ENCODE results near the gene ADIPOQ.
"Not testable (repeated sequence)": the region's sequence is repeated elsewhere in the genome, so short reads cannot be mapped to it uniquely, and the experiment has no call there.

The ADIPOQ gene

GRCh38 chr3:186888569-186888968, 46.1 kb downstream of the ADIPOQ start:
- H2BK15ac ChIP-seq (replicated peaks; ENCODE audit: low read depth) = no peak overlapping the region
- H3K79me1 ChIP-seq (ENCODE audit: low read length) = no peaks in the 10 kb centered on the region
- H3K36me3 ChIP-seq (ENCODE audit: control insufficient read depth, insufficient read depth, low read length) = no peaks in the 10 kb centered on the region
- no peak overlapping the region for H2BK5ac ChIP-seq (ENCODE audit: low read length)
- H3K79me2 ChIP-seq (ENCODE audit: control insufficient read depth, insufficient read depth, low read length) = no peaks in the 10 kb centered on the region
- H3K4ac ChIP-seq (ENCODE audit: low read depth, low read length) = no peak overlapping the region
- no peak overlapping the region for H3K4me2 ChIP-seq (ENCODE audit: low read length)
- no peak overlapping the region for H2AK5ac ChIP-seq (ENCODE audit: low read length)
- H3K18ac ChIP-seq (ENCODE audit: low read length) = peak overlapping the region; percentile 68
- peak overlapping the region; percentile 10 for H3K56ac ChIP-seq (ENCODE audit: low read length)
- no peak overlapping the region for H3K9ac ChIP-seq (ENCODE audit: low read length)
- no peak overlapping the region for H3K23ac ChIP-seq (ENCODE audit: low read length)
- no peak overlapping the region for H2BK120ac ChIP-seq (ENCODE audit: low read depth, low read length)
- no CpG with 5 or more reads among the region's 6 CpGs for WGBS (ENCODE audit: extremely low coverage, insufficient coverage, low lambda C conversion rate)
- H3K4me3 ChIP-seq (ENCODE audit: low read length) = no peak overlapping the region
- no peak overlapping the region for H4K8ac ChIP-seq (ENCODE audit: low read depth, low read length)
- no peak overlapping the region for H4K5ac ChIP-seq (ENCODE audit: low read length)
- no peak for DNase-seq
- H3K27ac ChIP-seq (ENCODE audit: low read depth, low read length) = no peak overlapping the region
- no peaks in the 10 kb centered on the region for H3K27me3 ChIP-seq (ENCODE audit: insufficient read depth, low read length, poor library complexity)
- H3K4me1 ChIP-seq (ENCODE audit: control insufficient read depth, low read depth, low read length) = peaks cover 7% of the 10 kb centered on the region

- not testable (repeated sequence) for H3K27me3 ChIP-seq (ENCODE audit: insufficient read depth, low read length, poor library complexity); H2AK5ac ChIP-seq (ENCODE audit: low read length); H3K23ac ChIP-seq (ENCODE audit: low read length); H3K4me1 ChIP-seq (ENCODE audit: control insufficient read depth, low read depth, low read length); DNase-seq; H4K5ac ChIP-seq (ENCODE audit: low read length); H3K27ac ChIP-seq (ENCODE audit: low read depth, low read length); H3K18ac ChIP-seq (ENCODE audit: low read length); H2BK120ac ChIP-seq (ENCODE audit: low read depth, low read length); H3K4me3 ChIP-seq (ENCODE audit: low read length); H3K4me2 ChIP-seq (ENCODE audit: low read length); H2BK5ac ChIP-seq (ENCODE audit: low read length); H3K79me1 ChIP-seq (ENCODE audit: low read length); H3K9ac ChIP-seq (ENCODE audit: low read length); H2BK15ac ChIP-seq (replicated peaks; ENCODE audit: low read depth); H3K4ac ChIP-seq (ENCODE audit: low read depth, low read length); H3K79me2 ChIP-seq (ENCODE audit: control insufficient read depth, insufficient read depth, low read length); H3K56ac ChIP-seq (ENCODE audit: low read length); H3K36me3 ChIP-seq (ENCODE audit: control insufficient read depth, insufficient read depth, low read length); H4K8ac ChIP-seq (ENCODE audit: low read depth, low read length)
- WGBS (ENCODE audit: extremely low coverage, insufficient coverage, low lambda C conversion rate) = no CpG with 5 or more reads among the region's 4 CpGs
These were observed 47.2 kb downstream of the ADIPOQ start for GRCh38 chr3:186889698-186890097.

- H3K27me3 ChIP-seq (ENCODE audit: insufficient read depth, low read length, poor library complexity) = no peaks in the 10 kb centered on the region
These were observed 48.4 kb downstream of the ADIPOQ start for GRCh38 chr3:186890911-186891310.

GRCh38 chr3:186893071-186893470, 50.6 kb downstream of the ADIPOQ start:
- H3K27ac ChIP-seq (ENCODE audit: low read depth, low read length); H3K23ac ChIP-seq (ENCODE audit: low read length); H3K4me1 ChIP-seq (ENCODE audit: control insufficient read depth, low read depth, low read length); H3K79me1 ChIP-seq (ENCODE audit: low read length); H3K36me3 ChIP-seq (ENCODE audit: control insufficient read depth, insufficient read depth, low read length); H2AK5ac ChIP-seq (ENCODE audit: low read length); H3K18ac ChIP-seq (ENCODE audit: low read length); H3K4me2 ChIP-seq (ENCODE audit: low read length); H3K56ac ChIP-seq (ENCODE audit: low read length); DNase-seq; H2BK15ac ChIP-seq (replicated peaks; ENCODE audit: low read depth); H2BK120ac ChIP-seq (ENCODE audit: low read depth, low read length); H4K5ac ChIP-seq (ENCODE audit: low read length); H3K4me3 ChIP-seq (ENCODE audit: low read length); H3K9ac ChIP-seq (ENCODE audit: low read length); H4K8ac ChIP-seq (ENCODE audit: low read depth, low read length); H3K4ac ChIP-seq (ENCODE audit: low read depth, low read length); H3K27me3 ChIP-seq (ENCODE audit: insufficient read depth, low read length, poor library complexity); H3K79me2 ChIP-seq (ENCODE audit: control insufficient read depth, insufficient read depth, low read length); H2BK5ac ChIP-seq (ENCODE audit: low read length): not testable (repeated sequence)
- no CpG with 5 or more reads among the region's 2 CpGs for WGBS (ENCODE audit: extremely low coverage, insufficient coverage, low lambda C conversion rate)

More at GRCh38 chr3:186890911-186891310, 48.4 kb downstream of the ADIPOQ start:
- Histone ChIP-seq H4K5ac (ENCODE audit: low read length) (no peak overlapping the region), H4K8ac (ENCODE audit: low read depth, low read length) (no peak overlapping the region), H3K18ac (ENCODE audit: low read length) (no peak overlapping the region), H3K23ac (ENCODE audit: low read length) (no peak overlapping the region), H3K79me2 (ENCODE audit: control insufficient read depth, insufficient read depth, low read length) (no peaks in the 10 kb centered on the region), H3K56ac (ENCODE audit: low read length) (no peak overlapping the region), H3K79me1 (ENCODE audit: low read length) (no peaks in the 10 kb centered on the region), H2BK5ac (ENCODE audit: low read length) (no peak overlapping the region), H3K4me3 (ENCODE audit: low read length) (no peak overlapping the region), H2BK120ac (ENCODE audit: low read depth, low read length) (no peak overlapping the region), H3K27ac (ENCODE audit: low read depth, low read length) (no peak overlapping the region), H3K36me3 (ENCODE audit: control insufficient read depth, insufficient read depth, low read length) (no peaks in the 10 kb centered on the region), H3K4me2 (ENCODE audit: low read length) (no peak overlapping the region), H3K9ac (ENCODE audit: low read length) (no peak overlapping the region), H2AK5ac (ENCODE audit: low read length) (no peak overlapping the region), H3K4me1 (ENCODE audit: control insufficient read depth, low read depth, low read length) (peaks cover 7% of the 10 kb centered on the region), H3K4ac (ENCODE audit: low read depth, low read length) (no peak overlapping the region), H2BK15ac (replicated peaks; ENCODE audit: low read depth) (no peak overlapping the region)
- no peak for DNase-seq

- H3K27me3 ChIP-seq (ENCODE audit: insufficient read depth, low read length, poor library complexity) = no peaks in the 10 kb centered on the region
- H2BK120ac ChIP-seq (ENCODE audit: low read depth, low read length) = no peak overlapping the region
- no peak overlapping the region for H3K18ac ChIP-seq (ENCODE audit: low read length)
- no CpG with 5 or more reads among the region's 5 CpGs for WGBS (ENCODE audit: extremely low coverage, insufficient coverage, low lambda C conversion rate)
- H3K4ac ChIP-seq (ENCODE audit: low read depth, low read length) = no peak overlapping the region
- no peak overlapping the region for H3K4me3 ChIP-seq (ENCODE audit: low read length)
- no peaks in the 10 kb centered on the region for H3K36me3 ChIP-seq (ENCODE audit: control insufficient read depth, insufficient read depth, low read length)
- no peaks in the 10 kb centered on the region for H3K79me1 ChIP-seq (ENCODE audit: low read length)
- H2AK5ac ChIP-seq (ENCODE audit: low read length) = no peak overlapping the region
- H2BK15ac ChIP-seq (replicated peaks; ENCODE audit: low read depth) = no peak overlapping the region
- H4K5ac ChIP-seq (ENCODE audit: low read length) = no peak overlapping the region
- no peaks in the 10 kb centered on the region for H3K4me1 ChIP-seq (ENCODE audit: control insufficient read depth, low read depth, low read length)
- H3K23ac ChIP-seq (ENCODE audit: low read length) = no peak overlapping the region
- H3K27ac ChIP-seq (ENCODE audit: low read depth, low read length) = no peak overlapping the region
- H4K8ac ChIP-seq (ENCODE audit: low read depth, low read length) = no peak overlapping the region
- no peak for DNase-seq
- no peaks in the 10 kb centered on the region for H3K79me2 ChIP-seq (ENCODE audit: control insufficient read depth, insufficient read depth, low read length)
- no peak overlapping the region for H3K56ac ChIP-seq (ENCODE audit: low read length)
- H2BK5ac ChIP-seq (ENCODE audit: low read length) = no peak overlapping the region
- H3K4me2 ChIP-seq (ENCODE audit: low read length) = no peak overlapping the region
- no peak overlapping the region for H3K9ac ChIP-seq (ENCODE audit: low read length)
These were observed 52.9 kb downstream of the ADIPOQ start for GRCh38 chr3:186895406-186895805.

- Histone ChIP-seq H3K27me3 (ENCODE audit: insufficient read depth, low read length, poor library complexity) (no peaks in the 10 kb centered on the region), H3K79me1 (ENCODE audit: low read length) (no peaks in the 10 kb centered on the region), H4K8ac (ENCODE audit: low read depth, low read length) (no peak overlapping the region), H3K23ac (ENCODE audit: low read length) (no peak overlapping the region), H3K36me3 (ENCODE audit: control insufficient read depth, insufficient read depth, low read length) (no peaks in the 10 kb centered on the region), H3K79me2 (ENCODE audit: control insufficient read depth, insufficient read depth, low read length) (no peaks in the 10 kb centered on the region), H3K4me3 (ENCODE audit: low read length) (no peak overlapping the region), H2BK120ac (ENCODE audit: low read depth, low read length) (no peak overlapping the region), H3K4me2 (ENCODE audit: low read length) (no peak overlapping the region), H2BK5ac (ENCODE audit: low read length) (no peak overlapping the region), H4K5ac (ENCODE audit: low read length) (no peak overlapping the region), H3K18ac (ENCODE audit: low read length) (no peak overlapping the region), H3K56ac (ENCODE audit: low read length) (no peak overlapping the region), H3K27ac (ENCODE audit: low read depth, low read length) (no peak overlapping the region), H2BK15ac (replicated peaks; ENCODE audit: low read depth) (no peak overlapping the region), H3K9ac (ENCODE audit: low read length) (no peak overlapping the region), H3K4ac (ENCODE audit: low read depth, low read length) (no peak overlapping the region), H3K4me1 (ENCODE audit: control insufficient read depth, low read depth, low read length) (no peaks in the 10 kb centered on the region), H2AK5ac (ENCODE audit: low read length) (no peak overlapping the region)
- DNase-seq = no peak
- WGBS (ENCODE audit: extremely low coverage, insufficient coverage, low lambda C conversion rate) = no CpG with 5 or more reads among the region's 4 CpGs
These were observed 53.5 kb downstream of the ADIPOQ start for GRCh38 chr3:186896006-186896405.

Data from mesendoderm (in vitro differentiated cells).